GM23338 (cell line): ENCODE results near the gene RCL1. TPM values are rescaled to one million over a fixed set of nuclear protein-coding genes. Genes with fewer than 3 reads are reported as not detected.

ENCODE experiments used
- ATAC-seq: fragments of 200-7000 bp; cut with Tn5 transposase; 3 replicates; pipeline ENCODE4 v1.9.1; 2020
- DNase-seq: peaks from one replicate; pipeline ENCODE4 v3.0.0-alpha.2; 2015; ENCODE audit warnings: low spot score
- H2AFZ ChIP-seq: fragments of 200-600 bp; sonication (generic); 2 replicates; pipeline ENCODE4 v1.8.0; 2016; ENCODE audit warnings: antibody characterized with exemption, mild to moderate bottlenecking, moderate library complexity
- H3F3A ChIP-seq: fragments of 200-600 bp; sonication (generic); replicated peaks from 2 replicates; pipeline ENCODE4 v1.8.0; 2017; ENCODE audit warnings: antibody characterized with exemption, mixed run types, low read depth
- H3K27ac ChIP-seq: fragments of 200-600 bp; sonication (generic); 2 replicates; pipeline ENCODE4 v1.6.1; 2016; ENCODE audit warnings: low read depth
- H3K27me3 ChIP-seq: fragments of 200-600 bp; sonication (generic); 2 replicates; pipeline ENCODE4 v1.8.0; 2016; ENCODE audit warnings: mild to moderate bottlenecking, mixed run types, moderate library complexity; ENCODE audit not compliant: insufficient read depth
- H3K36me3 ChIP-seq: fragments of 200-600 bp; sonication (generic); 2 replicates; pipeline ENCODE4 v1.8.0; 2016; ENCODE audit warnings: mild to moderate bottlenecking; ENCODE audit not compliant: insufficient read depth
- H3K4me1 ChIP-seq: fragments of 200-600 bp; sonication (generic); 2 replicates; pipeline ENCODE4 v1.8.0; 2016; ENCODE audit warnings: mild to moderate bottlenecking, moderate library complexity; ENCODE audit not compliant: insufficient read depth
- H3K4me2 ChIP-seq: fragments of 200-600 bp; sonication (generic); 2 replicates; pipeline ENCODE4 v1.7.1; 2017; ENCODE audit warnings: mixed run types
- H3K4me3 ChIP-seq: fragments of 200-600 bp; sonication (generic); 2 replicates; pipeline ENCODE4 v1.6.1; 2016; ENCODE audit warnings: mixed run types
- H3K79me2 ChIP-seq: fragments of 200-600 bp; sonication (generic); replicated peaks from 2 replicates; pipeline ENCODE4 v1.8.0; 2017; ENCODE audit warnings: mild to moderate bottlenecking; ENCODE audit not compliant: insufficient read depth
- H3K9me2 ChIP-seq: fragments of 200-600 bp; sonication (generic); 2 replicates; pipeline ENCODE4 v1.8.0; 2017; ENCODE audit not compliant: insufficient read depth
- H4K20me1 ChIP-seq: fragments of 200-600 bp; sonication (generic); replicated peaks from 2 replicates; pipeline ENCODE4 v1.8.0; 2017; ENCODE audit warnings: mild to moderate bottlenecking; ENCODE audit not compliant: insufficient read depth
- H3K27ac Mint-ChIP-seq: 2 replicates; pipeline ENCODE4 v1.8.0; 2020; ENCODE audit warnings: inconsistent platforms, mild to moderate bottlenecking, moderate library complexity, mixed read lengths
- H3K27me3 Mint-ChIP-seq: 3 replicates; pipeline ENCODE4 v1.8.0; 2022; ENCODE audit warnings: low read depth, mild to moderate bottlenecking, moderate library complexity, mixed read lengths, inconsistent platforms; ENCODE audit not compliant: insufficient read depth, poor library complexity
- H3K36me3 Mint-ChIP-seq: 3 replicates; pipeline ENCODE4 v1.8.0; 2021; ENCODE audit warnings: low read depth, mild to moderate bottlenecking, inconsistent platforms, moderate library complexity, mixed read lengths
- H3K4me1 Mint-ChIP-seq: 3 replicates; pipeline ENCODE4 v1.8.0; 2020; ENCODE audit warnings: mild to moderate bottlenecking, inconsistent platforms, mixed read lengths
- H3K4me3 Mint-ChIP-seq: 3 replicates; pipeline ENCODE4 v1.8.0; 2021; ENCODE audit warnings: moderate library complexity, mild to moderate bottlenecking, inconsistent platforms, mixed read lengths
- H3K9me3 Mint-ChIP-seq: 3 replicates; pipeline ENCODE4 v1.8.0; 2020; ENCODE audit warnings: moderate library complexity, mild to moderate bottlenecking, inconsistent platforms, mixed read lengths
- CREB1 ChIP-seq: fragments of 250-450 bp; sonication (Bioruptor Pico); IDR thresholded peaks from 2 replicates; pipeline ENCODE4 v1.5.0; 2020; ENCODE audit warnings: low read depth, mild to moderate bottlenecking, moderate library complexity
- EZH2 ChIP-seq: fragments of 200-600 bp; sonication (generic); IDR thresholded peaks from one replicate; pipeline ENCODE4 v1.8.0; 2017; ENCODE audit warnings: antibody characterized with exemption, mild to moderate bottlenecking, low read depth; ENCODE audit not compliant: unreplicated experiment
- EZH2phosphoT487 ChIP-seq: fragments of 200-600 bp; sonication (generic); IDR thresholded peaks from one replicate; pipeline ENCODE4 v1.8.1; 2018; ENCODE audit warnings: antibody characterized with exemption; ENCODE audit not compliant: unreplicated experiment
- JUNB ChIP-seq: IDR thresholded peaks from one replicate; pipeline ENCODE4 v1.6.1; 2016; ENCODE audit warnings: antibody characterized with exemption; ENCODE audit not compliant: unreplicated experiment
- NANOG ChIP-seq: IDR thresholded peaks from 2 replicates; pipeline ENCODE4 v1.6.1; 2016; ENCODE audit warnings: antibody characterized with exemption, borderline replicate concordance
- POLR2AphosphoS5 ChIP-seq: IDR thresholded peaks from 2 replicates; pipeline ENCODE4 v1.6.1; 2016; ENCODE audit warnings: antibody characterized with exemption, low read depth
- REST ChIP-seq: IDR thresholded peaks from one replicate; pipeline ENCODE4 v1.6.1; 2018; ENCODE audit warnings: antibody characterized with exemption; ENCODE audit not compliant: unreplicated experiment
- STAT1 ChIP-seq: IDR thresholded peaks from one replicate; pipeline ENCODE4 v1.6.1; 2016; ENCODE audit warnings: antibody characterized with exemption; ENCODE audit not compliant: unreplicated experiment
- ZNF114 ChIP-seq: fragments of 250-450 bp; sonication (Bioruptor Pico); IDR thresholded peaks from 2 replicates; pipeline ENCODE4 v1.5.0; 2020; ENCODE audit warnings: mild to moderate bottlenecking, moderate library complexity
- ZNF331 ChIP-seq: fragments of 250-450 bp; sonication (Bioruptor Pico); IDR thresholded peaks from 2 replicates; pipeline ENCODE4 v1.5.0; 2020; ENCODE audit warnings: low read depth, mild to moderate bottlenecking, moderate library complexity
- ZNF462 ChIP-seq: fragments of 250-450 bp; sonication (Bioruptor Pico); IDR thresholded peaks from 2 replicates; pipeline ENCODE4 v1.5.0; 2020; ENCODE audit warnings: mild to moderate bottlenecking, moderate library complexity
- polyA plus RNA-seq: library from polyadenylated mRNA; unstranded; fragments of >200 nt; fragmentation: Nextera tagmentation; extraction: Ambion mirVana; gene quantifications from 2 replicates; pipeline ENCODE4 v1.2.1, GENCODE V29; 2016
- total RNA-seq: library from RNA; depleted of rRNA; stranded (reverse); fragments of >200 nt; shearing (Covaris generic); gene quantifications from 2 replicates; pipeline ENCODE4 v1.2.3, GENCODE V29; 2014
- TF ChIP-seq, protein P1 (sequence below), 2 experiments: fragments of 200-600 bp in 1 of 2; sonication (generic) in 1 of 2; conservative IDR thresholded peaks; 2 replicates each; pipeline versions ENCODE4 v1.5.1 to v1.6.1; 2016 to 2017; ENCODE audit warnings: antibody characterized with exemption in 2 of 2, low read depth in 2 of 2, mild to moderate bottlenecking in 2 of 2, moderate library complexity in 1 of 2
- TF ChIP-seq, protein P2 (sequence below): IDR thresholded peaks from 2 replicates; pipeline ENCODE4 v1.6.1; 2016; ENCODE audit warnings: antibody characterized with exemption

RCL1 gene
- total and polyA plus RNA-seq, 2 experiments from 2014 or later = 19.3 to 41.2 TPM

DNA sequence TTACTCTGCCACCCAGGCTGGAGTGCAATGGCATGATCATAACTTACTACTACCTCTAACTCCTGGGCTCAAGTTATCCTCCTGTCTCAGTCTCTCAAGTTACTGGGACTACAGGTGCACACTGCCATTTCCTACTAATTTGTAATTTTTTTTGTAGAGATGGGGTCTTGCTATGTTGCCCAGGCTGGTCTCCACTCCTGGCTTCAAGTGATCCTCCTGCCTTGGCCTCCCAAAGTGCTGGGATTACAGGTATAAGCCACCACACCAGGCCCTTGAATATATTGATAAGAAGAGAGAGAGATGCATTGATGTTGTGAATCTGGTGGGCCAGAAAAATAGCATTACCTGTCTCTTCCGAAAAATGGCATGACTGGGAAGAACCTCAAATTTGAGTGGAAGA, 21.0 kb upstream of the RCL1 start:
- H3K4me3 Mint-ChIP-seq = no peak overlapping the region
- no peaks in the 10 kb centered on the region for H3K4me1 Mint-ChIP-seq
- Histone ChIP-seq H3K4me1 (no peaks in the 10 kb centered on the region), H2AFZ (no peak overlapping the region), H3K27ac (no peak overlapping the region), H4K20me1 (no peaks in the 10 kb centered on the region), H3K4me3 (no peak overlapping the region), H3K79me2 (no peaks in the 10 kb centered on the region), H3K4me2 (no peak overlapping the region), H3F3A (no peaks in the 10 kb centered on the region), H3K27me3 (no peaks in the 10 kb centered on the region), H3K9me2 (no peaks in the 10 kb centered on the region), H3K36me3 (no peaks in the 10 kb centered on the region)
- ATAC-seq (no peak), DNase-seq (no peak)
- TF ChIP-seq, protein P1, sequence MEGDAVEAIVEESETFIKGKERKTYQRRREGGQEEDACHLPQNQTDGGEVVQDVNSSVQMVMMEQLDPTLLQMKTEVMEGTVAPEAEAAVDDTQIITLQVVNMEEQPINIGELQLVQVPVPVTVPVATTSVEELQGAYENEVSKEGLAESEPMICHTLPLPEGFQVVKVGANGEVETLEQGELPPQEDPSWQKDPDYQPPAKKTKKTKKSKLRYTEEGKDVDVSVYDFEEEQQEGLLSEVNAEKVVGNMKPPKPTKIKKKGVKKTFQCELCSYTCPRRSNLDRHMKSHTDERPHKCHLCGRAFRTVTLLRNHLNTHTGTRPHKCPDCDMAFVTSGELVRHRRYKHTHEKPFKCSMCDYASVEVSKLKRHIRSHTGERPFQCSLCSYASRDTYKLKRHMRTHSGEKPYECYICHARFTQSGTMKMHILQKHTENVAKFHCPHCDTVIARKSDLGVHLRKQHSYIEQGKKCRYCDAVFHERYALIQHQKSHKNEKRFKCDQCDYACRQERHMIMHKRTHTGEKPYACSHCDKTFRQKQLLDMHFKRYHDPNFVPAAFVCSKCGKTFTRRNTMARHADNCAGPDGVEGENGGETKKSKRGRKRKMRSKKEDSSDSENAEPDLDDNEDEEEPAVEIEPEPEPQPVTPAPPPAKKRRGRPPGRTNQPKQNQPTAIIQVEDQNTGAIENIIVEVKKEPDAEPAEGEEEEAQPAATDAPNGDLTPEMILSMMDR (conservative IDR thresholded peaks at IDR 0.05; ENCODE audit: low read depth in 2 of 2) = no peak
- TF ChIP-seq NANOG (no peak), EZH2phosphoT487 (no peak), JUNB (no peak), REST (no peak), CREB1 (CRISPR knock-in tag) (no peak), ZNF114 (CRISPR knock-in tag) (no peak), ZNF331 (no peak), ZNF462 (CRISPR knock-in tag) (no peak), POLR2AphosphoS5 (no peak), EZH2 (no peak), STAT1 (no peak)
- TF ChIP-seq, protein P2, sequence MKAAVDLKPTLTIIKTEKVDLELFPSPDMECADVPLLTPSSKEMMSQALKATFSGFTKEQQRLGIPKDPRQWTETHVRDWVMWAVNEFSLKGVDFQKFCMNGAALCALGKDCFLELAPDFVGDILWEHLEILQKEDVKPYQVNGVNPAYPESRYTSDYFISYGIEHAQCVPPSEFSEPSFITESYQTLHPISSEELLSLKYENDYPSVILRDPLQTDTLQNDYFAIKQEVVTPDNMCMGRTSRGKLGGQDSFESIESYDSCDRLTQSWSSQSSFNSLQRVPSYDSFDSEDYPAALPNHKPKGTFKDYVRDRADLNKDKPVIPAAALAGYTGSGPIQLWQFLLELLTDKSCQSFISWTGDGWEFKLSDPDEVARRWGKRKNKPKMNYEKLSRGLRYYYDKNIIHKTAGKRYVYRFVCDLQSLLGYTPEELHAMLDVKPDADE = no peak
- H3K27me3 Mint-ChIP-seq = peaks cover 6% of the 10 kb centered on the region
- H3K36me3 Mint-ChIP-seq = no peaks in the 10 kb centered on the region
- H3K9me3 Mint-ChIP-seq = no peaks in the 10 kb centered on the region
- no peak overlapping the region for H3K27ac Mint-ChIP-seq
